PC-3 (cell line): ENCODE data around the gene GBX1.

Source experiments
- EZH2 ChIP-seq: fragments of 300-600 bp; sonication (generic); IDR thresholded peaks from one replicate; pipeline ENCODE4 v1.6.1; 2017; ENCODE audit warnings: antibody characterized with exemption, mild to moderate bottlenecking, low read length; ENCODE audit not compliant: unreplicated experiment
- EZH2phosphoT487 ChIP-seq: fragments of 300-600 bp; sonication (generic); IDR thresholded peaks from 2 replicates; pipeline ENCODE4 v1.6.1; 2018; ENCODE audit warnings: mild to moderate bottlenecking, antibody characterized with exemption, low read length, borderline replicate concordance
- TF ChIP-seq, protein P1 (sequence below): fragments of 300-600 bp; sonication (generic); conservative IDR thresholded peaks from 2 replicates; pipeline ENCODE4 v1.5.1; 2017; ENCODE audit warnings: antibody characterized with exemption, low read depth, mild to moderate bottlenecking, low read length

DNA sequence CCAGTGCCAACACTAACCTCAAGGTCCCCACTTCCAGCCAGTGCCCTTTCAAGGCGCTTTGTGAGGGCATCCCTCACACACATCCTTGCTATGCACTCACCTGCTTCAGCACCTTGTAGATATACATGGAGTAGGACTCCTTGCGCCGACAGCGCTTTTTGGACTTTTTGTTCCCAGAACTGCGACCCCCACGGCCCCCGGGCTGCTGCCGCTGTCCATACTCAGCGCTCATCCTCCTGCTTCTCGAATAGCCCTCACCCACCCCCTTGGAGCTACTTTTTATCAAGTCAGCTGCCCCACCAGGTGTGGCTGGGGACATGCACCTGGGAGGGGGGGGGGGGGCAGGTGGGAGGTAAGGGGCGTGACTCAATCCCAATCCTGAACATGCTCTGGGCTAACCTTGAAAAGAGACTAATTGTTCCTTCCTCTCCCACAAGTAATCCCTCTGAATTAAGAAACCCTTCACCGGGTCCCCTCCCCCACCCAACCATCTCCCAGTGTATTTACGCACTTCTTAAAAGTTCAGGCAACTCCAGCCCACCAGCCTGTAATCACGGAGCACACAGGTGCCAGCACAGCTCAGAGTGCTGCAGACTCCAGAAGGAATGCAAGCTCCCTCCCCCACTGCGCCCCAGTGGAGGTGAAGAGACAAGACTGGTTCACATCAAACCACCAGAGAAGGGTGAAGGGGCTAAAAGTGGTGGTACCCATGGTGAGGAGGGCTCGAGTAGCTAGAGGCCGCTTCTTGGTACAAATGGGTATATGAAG lies 42.8 kb upstream of the GBX1 start, which contains the start of gene H2BK1:
- TF ChIP-seq, protein P1, sequence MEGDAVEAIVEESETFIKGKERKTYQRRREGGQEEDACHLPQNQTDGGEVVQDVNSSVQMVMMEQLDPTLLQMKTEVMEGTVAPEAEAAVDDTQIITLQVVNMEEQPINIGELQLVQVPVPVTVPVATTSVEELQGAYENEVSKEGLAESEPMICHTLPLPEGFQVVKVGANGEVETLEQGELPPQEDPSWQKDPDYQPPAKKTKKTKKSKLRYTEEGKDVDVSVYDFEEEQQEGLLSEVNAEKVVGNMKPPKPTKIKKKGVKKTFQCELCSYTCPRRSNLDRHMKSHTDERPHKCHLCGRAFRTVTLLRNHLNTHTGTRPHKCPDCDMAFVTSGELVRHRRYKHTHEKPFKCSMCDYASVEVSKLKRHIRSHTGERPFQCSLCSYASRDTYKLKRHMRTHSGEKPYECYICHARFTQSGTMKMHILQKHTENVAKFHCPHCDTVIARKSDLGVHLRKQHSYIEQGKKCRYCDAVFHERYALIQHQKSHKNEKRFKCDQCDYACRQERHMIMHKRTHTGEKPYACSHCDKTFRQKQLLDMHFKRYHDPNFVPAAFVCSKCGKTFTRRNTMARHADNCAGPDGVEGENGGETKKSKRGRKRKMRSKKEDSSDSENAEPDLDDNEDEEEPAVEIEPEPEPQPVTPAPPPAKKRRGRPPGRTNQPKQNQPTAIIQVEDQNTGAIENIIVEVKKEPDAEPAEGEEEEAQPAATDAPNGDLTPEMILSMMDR, result no peak
- TF ChIP-seq EZH2, result no peak
- TF ChIP-seq EZH2phosphoT487, result no peak
